Large intestine (tissue), 3 donors: ENCODE measurements around the gene SPATA16. TPM values are rescaled to one million over a fixed set of nuclear protein-coding genes. Genes with fewer than 3 reads are reported as not detected.

Experiments used
- DNase-seq, 2 donors: peaks; one replicate each; pipeline versions ENCODE4 v3.0.0 to v3.0.0-alpha.2; 2013
- H3K27ac ChIP-seq: one replicate; pipeline ENCODE4 v1.5.1; 2013; ENCODE audit warnings: low read length
- H3K27me3 ChIP-seq: 2 replicates; pipeline ENCODE4 v1.6.1; 2013; ENCODE audit warnings: low read length; ENCODE audit not compliant: control insufficient read depth, insufficient read depth
- H3K36me3 ChIP-seq: 2 replicates; pipeline ENCODE4 v1.6.1; 2013; ENCODE audit warnings: low read length; ENCODE audit not compliant: control insufficient read depth, insufficient read depth
- H3K4me1 ChIP-seq: one replicate; pipeline ENCODE4 v1.6.1; 2013; ENCODE audit warnings: low read length; ENCODE audit not compliant: control insufficient read depth, insufficient read depth
- H3K4me3 ChIP-seq: one replicate; pipeline ENCODE4 v1.5.1; 2013; ENCODE audit warnings: low read length
- H3K9me3 ChIP-seq: one replicate; pipeline ENCODE4 v1.6.1; 2013; ENCODE audit warnings: mild to moderate bottlenecking, low read depth, low read length, moderate library complexity; ENCODE audit not compliant: control insufficient read depth
- WGBS: methylation state at CpG from one replicate; pipeline ENCODE4 v1.1.5; 2013; ENCODE audit warnings: low lambda C conversion rate; ENCODE audit not compliant: insufficient coverage; 5-methylcytosine and 5-hydroxymethylcytosine counted together
- polyA plus RNA-seq: library from polyadenylated mRNA; unstranded; fragments of 120-200 nt; gene quantifications from one replicate; pipeline ENCODE4 v1.2.1, GENCODE V29; 2013

Gene SPATA16
- polyA plus RNA-seq, 1 donor = not detected

DNA sequence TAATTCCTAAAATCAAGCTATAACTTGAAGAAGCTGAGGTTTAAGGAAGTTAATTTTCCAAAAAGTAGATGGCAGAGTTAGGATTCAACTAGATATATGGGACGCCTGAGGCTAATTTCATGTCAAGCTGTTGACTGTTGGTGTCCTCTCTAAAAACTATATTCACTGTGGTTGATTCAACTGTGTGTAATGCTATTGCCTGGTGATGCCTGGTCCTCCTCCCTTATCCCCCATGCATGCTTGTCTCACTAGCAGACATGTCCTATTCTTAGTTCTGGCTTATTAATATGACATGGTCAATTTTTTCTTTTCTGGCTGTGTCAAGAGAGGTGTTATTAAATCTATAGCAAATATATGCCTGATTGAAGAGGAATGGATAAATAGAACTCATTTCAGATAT, 156.1 kb downstream of the SPATA16 start:
- Histone ChIP-seq H3K4me1 (no peaks in the 10 kb centered on the region), H3K9me3 (no peaks in the 10 kb centered on the region), H3K4me3 (no peak overlapping the region), H3K36me3 (no peaks in the 10 kb centered on the region), H3K27ac (no peak overlapping the region), H3K27me3 (no peaks in the 10 kb centered on the region)
- no peak for DNase-seq
- WGBS = no CpG with 5 or more reads among the region's 1 CpG

DNA sequence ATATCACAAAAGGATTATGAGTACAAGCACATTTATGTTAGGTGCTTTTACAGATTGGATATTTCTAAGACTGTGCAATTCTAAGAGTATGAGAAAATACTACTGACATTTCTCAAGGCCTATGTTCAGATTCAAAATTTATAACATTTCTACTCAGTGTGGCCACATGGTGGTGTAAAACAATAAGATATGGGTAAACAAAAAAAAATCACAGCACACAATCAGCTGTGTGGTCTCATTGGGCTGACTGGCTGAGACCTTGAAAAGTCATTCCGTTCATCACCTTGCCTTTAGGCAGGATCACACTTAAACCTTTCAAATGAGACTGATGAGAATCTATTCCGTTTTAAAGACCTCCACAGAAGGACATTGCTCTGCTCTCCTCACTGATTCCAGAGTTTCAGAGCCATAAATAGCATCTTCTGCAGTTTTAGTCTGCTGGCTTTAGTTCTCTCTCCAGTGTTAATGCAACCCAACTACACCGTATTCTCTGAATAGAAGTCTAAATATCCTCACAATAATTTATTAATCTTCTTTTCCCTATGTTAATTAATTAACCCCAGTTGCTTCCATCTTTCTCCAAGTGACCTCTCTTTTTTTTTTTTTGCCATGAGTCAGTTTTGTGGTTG, 158.2 kb downstream of the SPATA16 start:
- no peak overlapping the region for H3K27ac ChIP-seq
- no peaks in the 10 kb centered on the region for H3K9me3 ChIP-seq
- no peak for DNase-seq
- H3K27me3 ChIP-seq = no peaks in the 10 kb centered on the region
- H3K4me1 ChIP-seq = no peaks in the 10 kb centered on the region
- no peak overlapping the region for H3K4me3 ChIP-seq
- WGBS = 64% methylated on average over 2 of the region's 3 CpGs
- H3K36me3 ChIP-seq = no peaks in the 10 kb centered on the region

GRCh38 chr3:172981407-172981983, 159.5 kb downstream of the SPATA16 start:
- no peaks in the 10 kb centered on the region for H3K36me3 ChIP-seq
- no peak overlapping the region for H3K27ac ChIP-seq
- no peak for DNase-seq
- H3K4me3 ChIP-seq = no peak overlapping the region
- no peaks in the 10 kb centered on the region for H3K27me3 ChIP-seq
- WGBS = no CpG with 5 or more reads among the region's 3 CpGs
- H3K9me3 ChIP-seq = no peaks in the 10 kb centered on the region
- H3K4me1 ChIP-seq = no peaks in the 10 kb centered on the region

DNA sequence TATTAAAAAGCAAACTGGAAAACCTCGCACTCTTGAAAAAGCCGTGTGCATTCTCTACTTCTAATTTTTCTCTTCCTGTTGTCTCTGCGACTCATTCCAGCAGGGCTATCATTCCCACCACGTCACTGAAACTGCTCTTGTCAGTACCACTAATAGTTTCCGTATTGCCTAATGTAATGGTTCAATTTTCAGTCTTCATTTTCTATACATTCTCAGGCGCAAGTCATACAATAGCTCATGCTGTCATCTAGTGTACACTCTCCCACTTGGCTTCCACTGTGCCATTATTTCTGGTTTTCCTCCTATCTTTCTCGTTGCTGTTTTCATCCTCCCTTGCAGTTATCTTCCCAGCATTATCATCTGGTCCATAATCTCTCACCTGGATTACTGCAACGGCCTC, 160.2 kb downstream of the SPATA16 start:
- no peaks in the 10 kb centered on the region for H3K9me3 ChIP-seq
- no peaks in the 10 kb centered on the region for H3K36me3 ChIP-seq
- H3K4me3 ChIP-seq = no peak overlapping the region
- H3K27me3 ChIP-seq = no peaks in the 10 kb centered on the region
- no peak overlapping the region for H3K27ac ChIP-seq
- H3K4me1 ChIP-seq = no peaks in the 10 kb centered on the region
- 74% methylated on average over 4 of the region's 8 CpGs for WGBS
- DNase-seq = no peak

DNA sequence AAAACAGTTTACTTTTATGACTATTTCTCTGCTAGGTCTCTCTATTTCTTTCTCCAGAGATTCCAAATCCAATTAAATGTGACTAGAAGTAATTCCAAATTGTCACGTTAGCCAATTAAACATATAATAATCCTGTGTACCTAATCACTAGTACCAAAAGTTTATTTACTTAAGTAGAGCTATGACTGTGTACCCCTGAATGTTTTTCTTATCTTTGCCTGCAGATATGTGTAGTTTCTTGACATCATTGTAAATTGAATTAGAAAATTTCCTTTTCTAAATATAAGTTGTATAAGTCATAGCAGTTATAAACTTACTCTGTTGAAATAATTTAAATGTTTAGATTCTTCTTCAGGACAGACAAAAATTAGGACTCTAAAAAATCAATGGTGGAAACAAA, 163.3 kb downstream of the SPATA16 start:
- WGBS = no CpG with 5 or more reads among the region's 1 CpG
- Histone ChIP-seq H3K4me1 (no peaks in the 10 kb centered on the region), H3K4me3 (no peak overlapping the region), H3K27me3 (no peaks in the 10 kb centered on the region), H3K27ac (no peak overlapping the region), H3K36me3 (no peaks in the 10 kb centered on the region), H3K9me3 (no peaks in the 10 kb centered on the region)
- DNase-seq = no peak

DNA sequence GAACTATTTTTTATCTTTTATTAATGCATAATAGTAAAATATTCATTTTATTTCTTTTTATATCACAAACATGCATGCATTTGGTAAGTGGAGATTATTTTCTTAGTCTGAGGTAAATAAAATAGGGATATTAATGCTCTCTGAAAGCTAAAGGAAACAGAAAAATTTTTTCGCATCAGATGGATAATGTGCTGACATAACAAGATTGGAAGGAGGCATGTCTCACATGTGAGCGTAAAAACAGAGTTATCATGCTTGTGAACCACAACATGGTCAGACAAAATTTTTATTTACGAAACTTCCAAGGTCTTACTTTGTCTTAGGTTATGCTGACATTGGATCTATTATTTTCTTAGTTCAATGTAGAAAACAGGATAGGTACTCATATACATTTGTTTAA, 166.1 kb downstream of the SPATA16 start:
- DNase-seq = no peak

GRCh38 chr3:172973799-172974198, 167.2 kb downstream of the SPATA16 start:
- Histone ChIP-seq H3K27me3 (no peaks in the 10 kb centered on the region), H3K4me1 (no peaks in the 10 kb centered on the region), H3K36me3 (no peaks in the 10 kb centered on the region), H3K27ac (no peak overlapping the region), H3K4me3 (no peak overlapping the region), H3K9me3 (no peaks in the 10 kb centered on the region)
- no peak for DNase-seq
- WGBS = 71% methylated on average over 1 of the region's 2 CpGs

More for the DNA sequence above, 166.1 kb downstream of the SPATA16 start:
- Histone ChIP-seq H3K27me3 (no peaks in the 10 kb centered on the region), H3K4me1 (no peaks in the 10 kb centered on the region), H3K27ac (no peak overlapping the region), H3K4me3 (no peak overlapping the region), H3K9me3 (no peaks in the 10 kb centered on the region), H3K36me3 (no peaks in the 10 kb centered on the region)
- 100% methylated on average over 2 of the region's 3 CpGs for WGBS

DNA sequence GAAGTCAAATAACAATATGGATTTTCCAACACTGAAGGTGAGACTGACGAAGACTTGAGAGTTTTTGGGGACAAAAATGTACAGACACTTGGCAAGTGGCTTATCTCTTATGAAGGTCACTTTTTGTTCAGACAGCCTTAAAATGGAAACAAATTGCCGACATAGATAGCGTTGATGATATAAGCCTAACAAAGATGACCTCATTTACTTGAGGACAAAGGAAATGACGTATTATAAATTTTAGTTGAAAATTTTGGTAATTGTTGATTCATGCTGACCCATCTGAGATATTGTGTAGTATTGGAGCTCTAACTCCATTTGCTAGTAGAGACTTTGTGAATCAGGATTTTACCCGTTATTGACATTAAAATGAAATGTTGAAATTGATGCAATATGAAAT, 168.3 kb downstream of the SPATA16 start:
- WGBS = 85% methylated on average over 2 of the region's 5 CpGs
- H3K27ac ChIP-seq = no peak overlapping the region
- H3K4me1 ChIP-seq = no peaks in the 10 kb centered on the region
- no peaks in the 10 kb centered on the region for H3K27me3 ChIP-seq
- DNase-seq = no peak
- H3K4me3 ChIP-seq = no peak overlapping the region
- H3K9me3 ChIP-seq = no peaks in the 10 kb centered on the region
- no peaks in the 10 kb centered on the region for H3K36me3 ChIP-seq

DNA sequence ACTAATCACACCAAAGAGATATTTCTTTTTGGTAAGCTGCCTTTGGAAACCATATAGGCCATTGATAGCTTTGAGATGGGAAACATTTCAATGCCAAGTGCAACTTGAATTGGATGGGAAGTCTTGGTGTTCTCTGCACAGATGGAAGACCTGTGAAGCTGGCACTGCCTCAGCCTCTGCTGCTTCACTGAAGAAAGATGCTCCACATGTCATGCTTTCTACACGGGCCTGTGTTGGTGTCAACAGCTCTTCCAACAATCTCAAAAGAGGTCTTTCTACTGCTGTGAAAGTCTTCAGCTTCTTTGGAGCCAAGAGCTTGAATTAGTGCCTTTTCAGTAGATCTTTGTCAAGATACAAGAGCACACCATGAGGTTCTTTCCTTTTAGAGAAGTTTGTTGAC, 169.0 kb downstream of the SPATA16 start:
- WGBS = no CpG with 5 or more reads among the region's 1 CpG
- no peak overlapping the region for H3K27ac ChIP-seq
- H3K27me3 ChIP-seq = no peaks in the 10 kb centered on the region
- H3K4me3 ChIP-seq = no peak overlapping the region
- no peaks in the 10 kb centered on the region for H3K36me3 ChIP-seq
- no peak for DNase-seq
- no peaks in the 10 kb centered on the region for H3K4me1 ChIP-seq
- no peaks in the 10 kb centered on the region for H3K9me3 ChIP-seq

GRCh38 chr3:172968646-172969045, 172.4 kb downstream of the SPATA16 start:
- Histone ChIP-seq H3K36me3 (no peaks in the 10 kb centered on the region), H3K27me3 (no peaks in the 10 kb centered on the region), H3K27ac (no peak overlapping the region), H3K4me3 (no peak overlapping the region), H3K4me1 (no peaks in the 10 kb centered on the region), H3K9me3 (no peaks in the 10 kb centered on the region)
- no peak for DNase-seq
- WGBS = 70% methylated on average over 2 of the region's 2 CpGs

- no CpG with 5 or more reads among the region's 2 CpGs for WGBS
These were observed 175.8 kb downstream of the SPATA16 start for GRCh38 chr3:172965256-172965655.

More at GRCh38 chr3:172965256-172965655, 175.8 kb downstream of the SPATA16 start:
- no peak for DNase-seq
- Histone ChIP-seq H3K27me3 (no peaks in the 10 kb centered on the region), H3K27ac (no peak overlapping the region), H3K4me1 (no peaks in the 10 kb centered on the region), H3K4me3 (no peak overlapping the region), H3K9me3 (no peaks in the 10 kb centered on the region), H3K36me3 (no peaks in the 10 kb centered on the region)
